ENCODE data around the gene ST14. TPM values are rescaled to one million over a fixed set of nuclear protein-coding genes. Genes with fewer than 3 reads are reported as not detected.
A peak's percentile ranks its signal among the peaks of the same experiment; 100 is the strongest.

ST14 gene
- total and polyA plus RNA-seq, 8 donors = 37.5 to 101 (median 48.5) TPM

- ATAC-seq (no peak), FAIRE-seq (no peak), DNase-seq (peak in 1 of 6 donors; percentile 44)
- Histone ChIP-seq H3K4me3 (no peak overlapping the region), H3K27me3 (no peaks in the 10 kb centered on the region), H3K36me3 (no peaks in the 10 kb centered on the region), H3K27ac (no peak overlapping the region), H3K4me1 (no peaks in the 10 kb centered on the region), H3K9me3 (no peaks in the 10 kb centered on the region)
- 77% methylated on average over 21 of the region's 21 CpGs for WGBS, 2 donors
- intact Hi-C loops (cut with DNase I) = loop anchor here in 1 of 3 donors (10.0 kb wide), 2 partner anchors 167 to 207 kb away; partner anchors contain the start of gene ADAMTS8
- TF ChIP-seq CTCF (IDR thresholded peaks at IDR 0.05) = no peak
Observed at GRCh38 chr11:130217133-130218031, 57.8 kb downstream of the ST14 start.

- Histone ChIP-seq H3K4me3 (no peak overlapping the region), H3K27me3 (no peaks in the 10 kb centered on the region), H3K36me3 (no peaks in the 10 kb centered on the region), H3K27ac (no peak overlapping the region), H3K4me1 (no peaks in the 10 kb centered on the region), H3K9me3 (no peaks in the 10 kb centered on the region)
- DNase-seq (peak in 1 of 6 donors; percentile 42), FAIRE-seq (no peak), ATAC-seq (no peak)
- WGBS, 2 donors = 82 to 85% methylated on average over 14 of the region's 14 CpGs
- intact Hi-C loops (cut with DNase I) = loop anchor here in 1 of 3 donors (10.0 kb wide), 2 partner anchors 166 to 206 kb away; partner anchors contain the start of gene ADAMTS8
- no peak for TF ChIP-seq CTCF (IDR thresholded peaks at IDR 0.05)
Observed at GRCh38 chr11:130218501-130219070, 59.0 kb downstream of the ST14 start.

- TF ChIP-seq CTCF (IDR thresholded peaks at IDR 0.05) = no peak
- H3K27me3 ChIP-seq = no peaks in the 10 kb centered on the region
- ATAC-seq = no peak
- intact Hi-C loops (cut with DNase I) = loop anchor here in 1 of 3 donors (10.0 kb wide), 2 partner anchors 166 to 206 kb away; partner anchors contain the start of gene ADAMTS8
- no peak for FAIRE-seq
- H3K4me3 ChIP-seq = no peak overlapping the region
- DNase-seq = no peak
- no peak overlapping the region for H3K27ac ChIP-seq
- no peaks in the 10 kb centered on the region for H3K9me3 ChIP-seq
- 92 to 97% methylated on average over 8 of the region's 8 CpGs for WGBS, 2 donors
- H3K36me3 ChIP-seq = no peaks in the 10 kb centered on the region
- no peaks in the 10 kb centered on the region for H3K4me1 ChIP-seq
Observed at GRCh38 chr11:130219148-130219547, 59.6 kb downstream of the ST14 start.

GRCh38 chr11:130220311-130221035 lies 60.9 kb downstream of the ST14 start:
- no peaks in the 10 kb centered on the region for H3K4me1 ChIP-seq
- H3K9me3 ChIP-seq = no peaks in the 10 kb centered on the region
- DNase-seq (no peak), ATAC-seq (no peak), FAIRE-seq (no peak)
- H3K27me3 ChIP-seq = no peaks in the 10 kb centered on the region
- 82 to 90% methylated on average over 19 of the region's 19 CpGs for WGBS, 2 donors
- no peak for TF ChIP-seq CTCF (IDR thresholded peaks at IDR 0.05)
- H3K27ac ChIP-seq = no peak overlapping the region
- H3K4me3 ChIP-seq = no peak overlapping the region
- intact Hi-C loops (cut with DNase I) = no loop called here
- H3K36me3 ChIP-seq = no peaks in the 10 kb centered on the region
